Urothelium cell line (cell line): ENCODE measurements around the gene LRRTM1.

Experiments
- DNase-seq: peaks from one replicate; pipeline ENCODE4 v3.0.0; 2011; ENCODE audit warnings: low spot score, mixed read lengths
- FAIRE-seq: peaks from 2 replicates; lab custom pipeline; 2011; peaks lifted over from hg19 to GRCh38; lab: Jason Lieb, UNC

Gene LRRTM1

DNA sequence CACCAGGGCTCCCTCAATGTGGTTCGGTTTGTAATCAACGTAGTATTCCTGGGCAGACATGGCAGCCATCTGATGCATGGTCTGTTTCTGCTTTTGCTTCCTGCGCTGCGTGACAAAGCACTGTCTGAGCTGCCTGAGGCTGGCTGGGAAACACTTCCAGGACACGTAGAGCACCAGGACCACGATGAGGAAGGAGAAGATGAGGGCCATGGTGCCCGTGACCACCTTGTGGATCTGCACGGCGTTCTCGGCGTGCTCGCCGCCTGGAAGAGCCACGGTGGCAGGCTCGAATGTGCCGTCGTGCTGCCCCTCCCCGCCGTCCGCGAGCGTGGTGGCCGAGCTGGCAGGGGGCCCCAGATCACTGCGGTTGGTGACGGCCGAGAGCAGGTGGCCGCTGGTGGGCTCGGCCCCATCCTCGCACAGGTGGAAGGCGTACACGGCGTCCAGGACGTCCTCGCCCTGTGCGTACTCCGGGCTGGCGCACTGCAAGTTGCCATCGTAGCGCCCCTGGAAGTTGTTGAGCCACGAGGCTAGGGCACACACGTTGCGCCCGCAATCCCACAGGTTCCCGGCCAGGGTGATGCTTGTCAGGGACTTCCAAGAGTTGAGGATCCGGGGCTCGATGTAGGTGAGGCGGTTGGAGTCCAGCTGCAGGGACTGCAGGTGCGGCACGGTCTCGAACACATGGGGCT, 2.1 kb downstream of the LRRTM1 start:
- FAIRE-seq, result no peak
- DNase-seq, result no peak

DNA sequence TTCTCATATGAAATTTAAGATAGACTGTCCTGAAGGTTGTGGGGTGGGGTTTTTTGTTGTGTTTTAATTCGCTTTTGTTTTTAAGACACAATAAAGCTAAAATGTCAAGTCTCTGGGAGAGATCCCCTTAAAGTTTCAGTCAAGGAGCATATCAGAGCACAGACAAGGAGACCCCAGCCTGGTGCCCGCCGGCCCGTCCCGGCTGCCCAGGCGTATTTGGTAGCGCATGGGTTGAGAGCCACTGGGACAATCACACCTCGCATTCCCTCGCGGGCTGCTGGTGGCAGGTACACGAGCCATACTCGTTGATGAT, 2.6 kb downstream of the LRRTM1 start:
- FAIRE-seq (no peak), DNase-seq (no peak)

DNA sequence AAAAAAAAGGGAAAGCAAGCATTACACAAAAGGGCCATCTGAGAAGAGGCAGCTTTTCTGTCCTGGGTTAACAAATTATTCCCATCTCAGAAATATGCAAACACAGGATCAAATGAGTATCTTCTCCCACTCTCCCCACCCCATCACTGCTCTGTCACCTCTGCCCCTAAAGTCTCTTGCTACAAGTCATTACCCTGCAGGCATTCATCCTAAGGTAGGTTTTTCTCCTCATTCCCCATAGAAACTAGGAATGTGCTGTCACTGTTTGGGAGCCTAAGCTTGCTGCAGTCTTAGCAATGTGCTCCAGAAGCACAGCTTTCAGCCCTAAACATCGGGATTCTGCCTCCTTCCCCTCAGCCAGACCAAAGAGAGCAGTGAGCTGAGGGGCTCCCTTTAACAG, 3.6 kb downstream of the LRRTM1 start:
- no peak for FAIRE-seq
- DNase-seq, result no peak

DNA sequence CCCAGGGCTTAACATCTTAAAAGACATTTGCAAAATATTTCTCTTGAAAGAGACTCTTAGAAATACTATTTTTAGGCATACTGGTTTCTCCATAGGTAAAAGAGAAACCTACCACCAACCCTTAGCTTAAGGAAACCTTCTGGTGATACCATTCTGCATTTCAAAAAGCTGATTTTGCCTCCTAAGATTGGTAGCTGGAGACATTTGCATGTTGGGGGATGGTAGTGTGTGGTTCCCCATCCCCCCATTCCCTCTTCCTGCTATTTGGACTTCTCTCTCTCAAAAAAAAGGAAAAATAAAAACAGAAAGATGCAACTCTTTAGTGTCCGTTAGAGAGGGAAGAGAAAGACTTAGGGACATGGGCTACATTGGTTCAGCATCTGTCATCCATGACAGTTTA, 4.2 kb downstream of the LRRTM1 start:
- DNase-seq (no peak), FAIRE-seq (no peak)

DNA sequence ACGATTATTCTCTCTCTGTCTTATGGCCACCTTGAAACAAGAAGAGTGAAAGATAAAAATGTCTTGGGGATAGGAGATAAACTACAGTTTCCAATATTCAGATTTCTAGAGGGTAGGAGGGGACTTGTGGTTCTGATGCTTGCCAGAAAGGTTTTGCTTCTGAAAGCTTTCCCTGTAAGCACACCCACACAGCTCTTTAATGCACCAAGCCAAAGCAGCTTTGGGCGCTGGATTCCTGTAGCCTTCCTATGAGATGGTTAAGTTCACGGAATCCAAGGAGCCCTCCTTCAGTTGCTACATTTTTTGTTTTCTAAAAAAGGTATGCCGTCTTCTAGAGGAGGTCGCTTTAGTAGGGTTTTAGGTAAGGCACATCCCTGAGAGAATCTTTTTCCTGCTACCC, 4.9 kb downstream of the LRRTM1 start:
- FAIRE-seq (no peak), DNase-seq (no peak)

DNA sequence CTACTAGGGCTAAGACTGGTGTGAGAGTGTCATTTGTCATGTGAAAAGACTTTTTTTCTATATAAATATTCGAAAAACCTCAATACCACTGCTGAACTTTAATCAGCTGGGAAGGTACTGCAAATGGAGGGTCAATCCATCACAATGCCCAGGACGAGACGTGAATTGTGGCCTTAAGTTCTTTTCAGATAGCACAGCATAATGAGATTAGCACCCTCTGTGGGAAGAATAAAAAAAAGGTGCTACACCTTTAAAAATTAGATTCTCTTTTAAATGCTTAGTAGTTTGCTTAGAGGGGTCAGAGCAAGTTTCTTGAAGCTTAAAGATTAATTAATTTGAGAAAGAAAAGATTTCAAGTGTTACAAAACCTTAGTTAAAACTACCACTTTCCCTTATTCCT, 5.6 kb downstream of the LRRTM1 start:
- no peak for FAIRE-seq
- no peak for DNase-seq

DNA sequence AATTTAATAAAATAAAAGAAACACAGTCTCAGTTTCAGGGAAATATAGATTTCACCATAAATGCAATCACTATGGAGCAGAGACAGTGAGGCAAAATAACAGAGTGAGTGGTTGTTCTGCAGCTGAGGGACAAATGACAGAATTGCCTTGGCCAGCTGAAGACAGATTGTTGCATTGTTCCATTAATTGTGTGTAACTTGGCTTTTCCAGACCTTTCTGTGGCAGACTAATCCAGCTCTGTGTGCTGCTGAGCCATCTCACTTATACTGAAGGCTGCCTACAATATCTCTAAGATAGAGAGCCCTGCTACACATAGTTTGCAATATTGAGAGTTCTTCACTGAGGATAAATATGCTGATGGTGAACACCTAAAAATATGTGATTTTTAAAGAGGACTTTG, 11.5 kb downstream of the LRRTM1 start:
- DNase-seq (no peak), FAIRE-seq (no peak)

DNA sequence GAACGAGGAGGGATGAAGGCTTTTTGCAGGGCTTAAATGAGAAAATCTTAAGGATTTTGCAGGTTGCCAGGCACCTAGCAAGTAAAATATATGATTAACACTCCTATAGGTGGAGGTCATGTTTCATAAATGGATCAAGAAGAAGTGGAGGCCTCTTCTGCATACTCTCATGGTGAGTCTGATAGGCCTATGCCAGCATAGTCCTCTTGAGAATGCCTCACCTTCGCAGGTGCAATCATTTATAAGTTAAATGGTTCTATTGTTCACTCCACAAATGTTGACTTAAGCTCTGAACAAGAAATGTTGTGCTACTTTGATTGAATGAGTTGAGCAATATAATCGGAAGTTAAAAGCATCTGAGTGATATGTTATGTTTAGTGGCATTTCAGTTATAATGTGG, 12.1 kb downstream of the LRRTM1 start:
- no peak for FAIRE-seq

DNA sequence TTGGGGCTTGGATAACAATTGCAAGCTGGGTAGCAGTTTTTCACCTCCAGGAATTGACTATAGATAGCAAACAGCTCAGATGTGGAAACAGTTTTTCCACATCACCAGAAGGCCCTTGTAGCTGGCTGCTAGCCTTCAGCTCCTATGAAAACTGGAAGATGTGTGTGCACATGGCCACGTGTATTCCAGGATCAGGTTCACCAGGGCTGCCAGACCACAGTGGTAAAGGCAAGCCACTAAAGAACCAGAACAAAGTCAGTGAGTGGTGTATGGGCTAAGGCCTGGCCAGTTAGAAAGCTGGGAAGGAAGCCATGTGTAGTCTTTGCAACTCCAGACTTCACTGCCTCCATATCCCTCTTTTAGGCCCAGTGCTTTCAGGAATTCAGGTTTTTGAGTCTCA, 12.9 kb downstream of the LRRTM1 start:
- DNase-seq (no peak), FAIRE-seq (no peak)

More for the DNA sequence above, 12.1 kb downstream of the LRRTM1 start:
- no peak for DNase-seq

DNA sequence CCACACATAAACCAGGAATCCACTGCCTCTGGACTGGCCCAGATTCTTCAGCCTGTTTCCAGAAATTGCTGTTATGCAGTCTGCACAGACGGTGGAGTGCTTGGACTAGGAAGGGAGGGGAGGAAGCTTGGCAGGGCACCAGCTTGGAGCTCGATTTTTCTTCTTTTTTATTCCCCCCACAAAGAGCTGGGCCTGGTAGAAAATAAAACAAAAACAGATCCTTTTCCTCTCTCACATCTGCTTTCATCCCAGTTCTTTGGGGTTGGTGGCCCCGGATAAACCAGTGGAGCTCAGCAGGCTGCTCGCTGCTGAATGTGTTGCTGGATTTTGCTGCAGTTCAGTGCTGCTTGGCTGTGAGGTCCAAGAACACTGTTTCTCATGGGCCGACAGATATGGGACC, 16.0 kb downstream of the LRRTM1 start:
- FAIRE-seq (no peak), DNase-seq (no peak)

DNA sequence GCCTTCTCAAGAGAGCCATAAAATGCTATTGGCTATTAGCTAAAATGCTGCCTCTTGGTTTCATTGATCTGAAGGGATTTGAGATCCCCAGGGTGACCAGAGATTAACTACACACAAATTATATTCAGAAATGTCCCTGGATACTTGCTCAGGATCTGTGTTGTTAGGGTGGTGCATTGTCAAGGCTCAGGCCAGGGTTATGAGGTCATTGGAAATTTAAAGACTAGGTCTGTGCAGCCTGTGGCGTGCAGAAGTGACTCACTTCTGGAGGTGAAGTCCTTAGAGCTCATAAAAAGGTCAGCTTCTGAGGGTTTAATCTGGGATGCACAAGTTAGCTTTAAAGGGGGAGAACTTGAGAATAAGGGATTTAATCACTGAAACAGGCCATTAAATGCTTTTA, 23.5 kb downstream of the LRRTM1 start:
- FAIRE-seq, result no peak
- DNase-seq, result no peak

DNA sequence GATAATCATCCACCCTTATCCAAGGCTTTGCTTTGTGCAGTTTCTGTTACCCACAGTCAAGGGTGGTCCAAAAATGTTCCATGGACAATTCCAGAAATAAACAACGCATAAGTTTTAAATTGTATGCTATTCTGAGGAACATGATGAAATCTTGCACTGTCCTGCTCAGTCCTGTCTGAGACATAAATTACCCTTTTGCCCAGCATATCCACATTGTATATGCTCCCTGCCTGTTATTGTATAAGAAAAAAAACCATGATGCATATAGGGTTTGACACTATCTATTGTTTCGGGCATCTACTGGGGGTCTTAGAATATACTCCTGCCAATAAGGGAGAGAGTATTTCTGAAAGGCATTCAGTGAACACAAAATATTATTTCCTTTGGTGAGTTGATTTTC, 24.0 kb downstream of the LRRTM1 start:
- FAIRE-seq (no peak), DNase-seq (no peak)

DNA sequence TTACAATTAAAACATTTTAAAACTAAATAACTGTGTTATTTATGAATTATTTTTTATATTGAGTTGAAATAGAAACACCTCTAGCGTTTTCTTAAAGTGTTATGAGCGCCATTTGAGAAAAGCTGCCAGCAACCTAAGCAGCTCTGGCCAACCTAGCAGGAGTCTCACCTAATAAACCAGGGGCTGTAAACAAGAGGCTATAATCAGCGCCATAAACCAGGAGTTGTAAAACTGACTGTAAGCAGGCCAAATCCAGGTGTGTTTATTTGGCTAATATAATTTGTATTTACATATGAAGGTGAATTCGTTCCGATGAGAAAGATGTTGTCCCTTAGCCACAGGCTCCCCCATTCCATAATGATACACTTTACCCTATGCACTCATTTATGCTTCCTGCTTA, 34.7 kb downstream of the LRRTM1 start:
- DNase-seq (no peak), FAIRE-seq (peak; percentile 44)

DNA sequence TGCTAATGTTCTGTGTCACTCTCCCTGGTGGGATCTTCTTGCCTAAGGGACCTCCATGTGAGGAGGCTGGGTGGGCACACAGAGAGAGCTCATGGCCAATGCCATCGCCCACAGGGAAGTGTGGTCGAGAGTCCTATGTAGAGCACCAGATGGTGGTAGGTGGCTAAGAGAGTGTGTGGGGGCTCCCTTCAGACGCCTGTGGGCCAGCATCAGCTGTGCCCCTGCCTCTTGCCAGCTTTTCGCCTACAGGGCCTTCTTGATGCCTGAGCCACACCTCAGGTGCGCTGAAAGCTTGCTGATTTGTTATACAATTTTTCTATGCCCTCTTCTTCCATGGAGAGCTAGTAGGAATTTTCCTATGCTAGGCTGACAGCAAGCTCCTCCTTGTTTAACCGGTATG, 38.3 kb downstream of the LRRTM1 start:
- DNase-seq (no peak), FAIRE-seq (no peak)

DNA sequence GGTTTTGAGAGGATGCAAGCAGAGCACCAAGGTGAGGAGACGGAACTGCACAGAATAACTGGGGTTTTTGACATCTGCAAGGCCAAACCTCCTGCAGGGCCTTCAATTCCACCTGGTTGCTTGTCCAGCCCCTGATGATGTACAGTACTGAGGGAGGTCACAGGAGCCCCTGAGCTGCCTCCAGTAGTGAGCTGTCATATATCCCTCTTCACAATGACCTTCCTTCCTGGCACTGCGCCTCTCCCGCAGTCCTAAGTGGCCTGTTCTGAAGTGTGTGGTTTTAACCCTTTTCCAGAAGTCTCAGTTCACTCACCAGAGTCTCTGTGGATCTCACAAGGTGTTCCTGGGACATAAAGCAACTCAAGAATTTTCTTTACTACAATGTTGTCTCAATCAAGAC, 45.3 kb downstream of the LRRTM1 start:
- DNase-seq (no peak), FAIRE-seq (no peak)

DNA sequence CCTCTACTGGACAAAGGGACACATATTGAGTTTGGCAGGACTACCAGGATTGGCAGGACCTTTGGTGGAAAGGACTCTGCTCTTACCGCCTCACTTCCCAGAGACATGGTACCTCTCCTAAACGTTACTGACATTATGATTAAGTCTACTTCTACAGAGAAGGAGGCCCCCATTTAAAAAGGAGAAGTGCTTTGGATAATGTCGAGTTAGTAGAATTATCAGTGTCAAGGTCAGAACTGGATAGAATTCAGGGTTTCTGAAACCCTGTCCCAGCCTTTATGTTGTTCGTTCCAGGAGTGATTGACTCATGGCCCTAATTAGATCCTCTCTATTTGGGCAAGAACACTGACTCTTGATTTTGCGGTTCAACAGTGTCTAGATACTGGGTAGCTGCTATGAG, 45.8 kb downstream of the LRRTM1 start:
- DNase-seq, result no peak
- no peak for FAIRE-seq

DNA sequence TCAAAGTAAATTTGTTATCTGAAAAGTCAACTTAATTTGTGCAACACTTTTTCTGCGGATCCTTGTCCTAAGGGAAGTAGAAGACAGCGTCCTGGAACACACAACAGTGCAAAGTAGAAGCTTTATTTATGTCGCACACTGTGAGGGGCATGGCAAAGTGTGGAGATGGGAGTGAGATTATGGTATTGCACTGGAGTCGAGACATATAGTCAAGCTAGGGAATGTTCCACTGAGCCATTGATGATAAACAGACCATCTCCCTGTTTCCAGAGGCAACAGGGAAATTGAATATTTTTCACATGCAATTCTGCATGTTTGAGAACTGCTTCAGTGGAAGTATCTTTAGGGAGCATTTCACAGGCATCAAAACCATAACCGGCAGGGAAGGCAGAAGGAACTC, 46.2 kb downstream of the LRRTM1 start:
- FAIRE-seq (no peak), DNase-seq (no peak)

DNA sequence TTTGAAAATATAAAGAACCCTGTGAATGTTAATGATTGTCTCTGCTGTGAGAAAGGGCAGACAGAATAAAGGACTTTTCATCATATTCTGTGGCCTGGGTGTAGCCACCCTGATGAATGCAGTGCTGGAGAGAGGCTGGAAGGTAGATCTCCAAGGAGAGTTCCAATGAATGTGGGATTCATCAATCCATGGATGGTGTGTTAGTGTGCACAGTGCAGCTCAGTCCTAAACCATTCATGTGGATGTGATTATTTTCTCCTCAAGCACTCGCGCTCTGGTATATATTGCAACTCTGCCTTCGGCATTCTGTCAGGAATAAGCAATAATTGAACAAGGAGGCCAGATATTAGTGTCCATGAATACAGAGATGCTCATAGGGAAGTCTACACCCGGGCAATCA, 47.1 kb downstream of the LRRTM1 start:
- no peak for FAIRE-seq
- no peak for DNase-seq

DNA sequence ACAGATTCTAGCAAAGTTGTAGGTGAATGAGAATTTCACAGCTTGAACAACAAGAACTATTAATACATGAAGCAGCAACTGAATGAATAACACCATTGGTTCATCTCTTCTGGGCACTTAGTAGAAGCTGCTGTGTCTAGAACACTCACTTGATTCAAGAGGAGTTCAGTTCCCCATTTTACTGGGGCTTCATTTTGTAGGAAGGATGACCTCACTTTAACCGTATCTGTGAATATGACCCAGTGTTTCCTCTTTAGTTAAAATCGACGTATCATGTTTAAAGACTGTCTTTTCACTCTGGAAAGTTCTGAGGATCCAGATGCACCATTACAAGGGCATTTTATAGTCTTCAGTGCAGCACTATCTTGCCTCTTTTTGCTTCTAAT, 47.8 kb downstream of the LRRTM1 start:
- FAIRE-seq (no peak), DNase-seq (no peak)

DNA sequence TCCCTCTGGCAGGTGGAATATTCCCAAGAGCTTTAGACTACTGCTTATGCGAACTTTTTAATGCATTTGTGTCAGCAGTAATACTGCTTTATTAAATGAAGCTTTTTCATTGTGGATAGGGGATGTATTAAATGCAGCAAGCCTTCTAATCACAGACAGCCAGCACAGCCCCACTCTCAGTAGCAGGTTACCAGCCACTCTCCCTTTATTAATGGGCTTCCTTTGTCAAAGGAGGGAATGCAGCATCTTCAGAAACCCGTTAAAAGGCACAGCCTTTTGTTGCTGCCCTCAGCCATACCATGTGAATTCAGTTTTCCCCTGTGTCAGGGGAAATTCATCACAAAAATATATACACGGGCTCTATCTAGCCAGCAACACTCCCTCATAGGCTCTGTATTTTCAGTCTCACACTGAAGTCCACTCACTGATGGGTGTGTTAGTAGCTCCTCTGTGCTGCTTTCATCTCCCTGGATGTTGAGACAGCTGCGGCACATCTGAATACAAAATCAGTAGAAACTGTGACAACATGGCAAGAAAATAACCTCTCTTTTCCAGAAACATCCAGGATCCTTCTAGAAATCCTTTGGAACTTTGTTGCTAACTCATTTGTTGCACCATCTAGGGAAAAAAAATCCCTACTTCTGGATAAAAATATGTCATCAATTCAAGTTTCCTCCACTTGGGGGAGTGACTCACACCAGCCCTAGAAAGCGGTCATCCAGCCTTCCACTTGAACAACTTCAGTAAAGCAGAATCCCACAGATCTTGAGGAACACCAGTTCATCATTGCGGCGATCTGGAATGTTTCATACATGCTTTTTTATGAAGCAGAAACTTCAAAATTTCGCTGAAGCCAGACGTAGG, 48.4 kb downstream of the LRRTM1 start:
- FAIRE-seq (no peak), DNase-seq (peak; percentile 40)

DNA sequence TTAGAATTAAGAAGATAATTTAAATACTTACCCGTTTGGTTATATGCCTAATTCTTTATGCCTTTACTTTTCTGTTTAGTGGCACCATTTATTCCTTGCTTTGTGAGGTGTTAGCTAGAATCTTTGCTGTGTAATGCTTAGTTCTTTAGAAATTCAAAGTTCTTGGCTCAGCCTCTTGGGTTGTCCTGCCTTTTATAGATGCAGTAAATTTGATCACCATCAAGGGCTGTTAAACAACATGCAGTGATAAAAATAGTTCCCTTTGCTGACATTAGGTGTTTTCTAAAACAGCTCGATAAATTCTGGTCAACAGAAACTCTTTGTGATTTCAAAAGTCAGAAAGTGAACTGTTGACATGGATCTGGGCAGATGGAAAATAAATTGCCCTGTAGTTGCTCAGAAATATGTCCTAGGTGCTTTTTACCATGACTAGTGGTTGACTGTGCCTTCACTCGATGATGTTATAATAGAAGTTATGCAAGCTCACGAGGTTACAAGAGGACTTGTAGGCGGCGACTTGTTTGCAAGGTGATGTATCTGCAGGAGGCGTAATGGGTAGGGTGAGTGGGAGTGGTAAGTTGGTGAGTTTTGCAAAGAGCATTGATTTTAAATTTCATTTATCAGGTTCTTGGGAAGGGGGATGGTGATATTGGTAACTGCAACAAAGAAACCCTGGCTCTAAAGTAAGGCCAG, 52.1 kb downstream of the LRRTM1 start:
- no peak for DNase-seq
- FAIRE-seq, result no peak
